Nephron progenitor cell (in vitro differentiated cells): ENCODE data around the gene RPS29.

Source experiments
- DNase-seq: peaks from one replicate; pipeline ENCODE4 v3.0.0; 2021
- H3K27ac Mint-ChIP-seq: 2 replicates; pipeline ENCODE4 v1.8.0; 2021; ENCODE audit warnings: mild to moderate bottlenecking, moderate library complexity, mixed read lengths
- H3K27me3 Mint-ChIP-seq: 2 replicates; pipeline ENCODE4 v1.8.0; 2021; ENCODE audit warnings: mild to moderate bottlenecking, low read depth, mixed read lengths; ENCODE audit not compliant: poor library complexity
- H3K36me3 Mint-ChIP-seq: 2 replicates; pipeline ENCODE4 v1.8.0; 2021; ENCODE audit warnings: low read depth, mixed read lengths
- H3K4me1 Mint-ChIP-seq: 2 replicates; pipeline ENCODE4 v1.8.0; 2021; ENCODE audit warnings: mixed read lengths
- H3K4me3 Mint-ChIP-seq: 2 replicates; pipeline ENCODE4 v1.8.0; 2021; ENCODE audit warnings: mild to moderate bottlenecking, moderate library complexity, mixed read lengths
- H3K9me3 Mint-ChIP-seq: 2 replicates; pipeline ENCODE4 v1.8.0; 2021; ENCODE audit warnings: mild to moderate bottlenecking, moderate library complexity, mixed read lengths
- CTCF ChIP-seq: fragments of 200-600 bp; sonication (generic); IDR thresholded peaks from 2 replicates; pipeline ENCODE4 v1.5.0; 2021; ENCODE audit warnings: antibody characterized with exemption

Gene RPS29

DNA sequence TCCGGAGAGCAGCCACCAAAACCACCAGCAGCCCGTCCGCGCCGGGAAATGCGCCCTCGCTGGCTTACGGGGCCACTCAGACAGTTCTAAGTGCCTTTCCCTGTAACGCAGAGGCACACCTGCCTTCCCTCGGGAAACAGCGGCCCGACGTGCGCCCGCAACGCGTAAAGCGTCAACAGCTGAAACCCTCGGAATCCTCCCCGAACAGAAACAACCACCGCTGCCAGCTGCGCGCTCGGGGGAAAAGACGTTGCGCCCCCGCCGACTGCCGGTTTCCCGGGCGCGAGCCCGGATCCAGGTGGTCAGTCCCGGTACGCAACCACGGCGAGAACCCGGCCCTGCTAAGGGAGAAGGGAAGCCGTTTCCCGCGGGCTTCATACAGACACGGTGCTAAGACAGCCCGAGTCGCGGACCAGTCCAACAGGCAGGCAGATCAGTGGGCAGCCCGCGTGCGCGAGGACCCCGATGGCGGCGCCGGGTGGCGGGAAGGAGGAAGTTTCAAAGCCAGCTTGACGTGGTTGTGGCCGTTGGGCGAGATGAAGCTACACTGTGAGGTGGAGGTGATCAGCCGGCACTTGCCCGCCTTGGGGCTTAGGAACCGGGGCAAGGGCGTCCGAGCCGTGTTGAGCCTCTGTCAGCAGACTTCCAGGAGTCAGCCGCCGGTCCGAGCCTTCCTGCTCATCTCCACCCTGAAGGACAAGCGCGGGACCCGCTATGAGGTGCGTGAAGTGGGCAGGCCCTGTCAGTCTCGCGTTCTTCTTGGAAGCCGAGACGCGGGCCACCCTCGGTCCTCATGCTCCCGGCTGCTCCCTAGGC, 12.5 kb upstream of the RPS29 start, which contains the start of gene LRR1:
Gene LRR1 (plus strand): TSS at position 456 of the 816 bp plus-strand sequence. CDS start 81 bp downstream, at position 537.
- no peak for TF ChIP-seq CTCF
- Mint-ChIP-seq H3K36me3 (no peaks in the 10 kb centered on the region), H3K27me3 (no peaks in the 10 kb centered on the region)

DNA sequence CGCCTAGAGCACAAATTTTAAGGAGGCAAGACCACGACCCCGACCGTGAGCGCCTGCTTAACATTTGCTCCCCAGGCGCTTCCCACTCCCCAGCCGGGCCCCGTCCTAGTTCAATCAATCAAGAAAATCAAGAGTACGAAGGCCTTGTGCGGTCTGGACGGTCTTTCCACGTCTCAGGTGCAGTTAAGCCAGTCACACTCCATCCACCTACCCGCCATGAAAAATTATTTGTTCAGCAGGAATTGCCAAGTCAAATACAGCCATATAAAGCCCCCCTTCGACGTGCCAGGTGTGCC, 12.0 kb upstream of the RPS29 start:
- peak overlapping the region; percentile 97 for H3K27ac Mint-ChIP-seq
- H3K36me3 Mint-ChIP-seq: no peaks in the 10 kb centered on the region
- no peaks in the 10 kb centered on the region for H3K9me3 Mint-ChIP-seq

More for the DNA sequence above, 12.5 kb upstream of the RPS29 start, which contains the start of gene LRR1:
- H3K4me3 Mint-ChIP-seq: peak within 1 kb of the TSS; percentile 95
- H3K4me1 Mint-ChIP-seq: peaks cover 45% of the 10 kb centered on the region
- H3K27ac Mint-ChIP-seq: peak within 1 kb of the TSS; percentile 97
- peak; percentile 89 for DNase-seq
- H3K9me3 Mint-ChIP-seq: no peaks in the 10 kb centered on the region

DNA sequence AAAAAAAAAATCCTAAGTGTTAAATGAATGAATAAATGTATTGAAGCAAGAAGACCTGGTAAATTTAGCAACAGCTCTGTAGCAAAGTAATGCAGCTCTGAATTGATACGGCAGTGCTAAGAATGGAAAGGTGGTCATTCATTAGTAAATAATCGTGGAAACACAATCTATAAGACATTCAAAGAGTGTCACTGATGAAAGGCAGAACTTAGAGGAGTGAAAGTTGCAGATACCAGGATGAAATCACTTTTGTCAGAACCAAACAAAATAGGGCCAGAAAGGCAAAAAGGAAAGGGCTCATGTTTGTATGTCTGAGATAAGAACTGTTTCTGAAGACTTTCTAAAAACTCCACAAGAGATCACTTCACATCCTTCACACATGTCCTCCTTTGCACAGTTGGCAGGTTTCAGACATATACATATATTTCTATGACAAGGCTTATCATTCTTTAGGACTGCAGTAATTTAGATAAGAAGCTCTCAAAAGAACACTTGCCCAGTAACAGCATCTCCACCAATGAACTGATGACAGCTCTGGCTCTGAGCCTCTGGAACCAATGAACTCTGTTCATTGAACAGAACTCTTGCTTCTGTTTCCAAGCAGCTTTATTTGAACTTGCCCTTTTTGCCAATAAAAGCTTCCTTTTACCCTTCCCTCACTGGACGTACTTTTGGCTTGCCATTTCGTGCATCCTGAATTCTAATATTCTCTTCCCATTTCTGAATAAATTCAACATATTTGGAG, 8.3 kb upstream of the RPS29 start:
- Mint-ChIP-seq H3K36me3 (no peaks in the 10 kb centered on the region), H3K9me3 (no peaks in the 10 kb centered on the region), H3K4me3 (no peak overlapping the region), H3K27ac (no peak overlapping the region), H3K27me3 (peaks cover 2% of the 10 kb centered on the region), H3K4me1 (peaks cover 31% of the 10 kb centered on the region)
- TF ChIP-seq CTCF: no peak
- DNase-seq: no peak

More for the DNA sequence above, 12.0 kb upstream of the RPS29 start:
- Mint-ChIP-seq H3K4me1 (peaks cover 45% of the 10 kb centered on the region), H3K27me3 (no peaks in the 10 kb centered on the region), H3K4me3 (peak overlapping the region; percentile 95)
- no peak for TF ChIP-seq CTCF
- DNase-seq: peak; percentile 35

DNA sequence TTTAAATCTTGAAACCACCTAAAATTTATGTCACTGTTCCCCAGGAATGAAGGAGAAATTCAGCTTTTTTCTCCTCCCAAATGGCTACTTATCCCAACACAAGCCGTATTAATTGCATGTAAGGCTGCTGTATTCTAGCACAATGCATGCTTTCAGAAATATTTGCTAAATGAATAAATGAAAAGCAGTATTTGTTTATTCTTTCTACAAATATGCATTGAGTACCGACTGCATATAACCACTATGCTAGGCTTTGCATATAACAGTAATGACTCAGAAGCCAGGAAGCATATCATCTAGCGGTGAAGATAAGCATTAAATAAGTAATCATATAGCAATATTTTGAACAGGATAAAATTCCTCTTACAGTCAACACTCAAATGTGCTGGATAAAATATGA, 6.8 kb upstream of the RPS29 start:
- DNase-seq: no peak
- peaks cover 2% of the 10 kb centered on the region for H3K27me3 Mint-ChIP-seq
- H3K4me1 Mint-ChIP-seq: peaks cover 26% of the 10 kb centered on the region
- H3K36me3 Mint-ChIP-seq: no peaks in the 10 kb centered on the region
- no peak overlapping the region for H3K4me3 Mint-ChIP-seq
- H3K9me3 Mint-ChIP-seq: no peaks in the 10 kb centered on the region
- TF ChIP-seq CTCF: no peak
- H3K27ac Mint-ChIP-seq: no peak overlapping the region

GRCh38 chr14:49589387-49589786, 3.2 kb upstream of the RPS29 start:
- Mint-ChIP-seq H3K9me3 (no peaks in the 10 kb centered on the region), H3K27ac (no peak overlapping the region), H3K36me3 (peaks cover 11% of the 10 kb centered on the region), H3K4me1 (peaks cover 12% of the 10 kb centered on the region), H3K27me3 (peaks cover 2% of the 10 kb centered on the region), H3K4me3 (no peak overlapping the region)
- no peak for TF ChIP-seq CTCF
- no peak for DNase-seq
